Ascending aorta (tissue), 2 donors: Measurements from ENCODE around the gene MARCHF3. TPM values are rescaled to one million over a fixed set of nuclear protein-coding genes. Genes with fewer than 3 reads are reported as not detected.
A peak's percentile ranks its signal among the peaks of the same experiment; 100 is the strongest.

Experiments
- DNase-seq, 2 donors: peaks; one replicate each; pipeline ENCODE4 v3.0.0-alpha.2; 2019; ENCODE audit warnings: low spot score in 2 of 2
- H3K27ac ChIP-seq, 2 donors: fragments of 200-600 bp; sonication (generic); one replicate each; pipeline ENCODE4 v1.5.1; 2016 to 2017; ENCODE audit warnings: mild to moderate bottlenecking in 1 of 2
- H3K27me3 ChIP-seq: fragments of 200-600 bp; sonication (generic); one replicate; pipeline ENCODE4 v1.5.1; 2017
- H3K36me3 ChIP-seq, 2 donors: fragments of 200-600 bp; sonication (generic); one replicate each; pipeline ENCODE4 v1.5.1; 2016
- H3K4me1 ChIP-seq, 2 donors: fragments of 200-600 bp; sonication (generic); one replicate each; pipeline ENCODE4 v1.5.1; 2016 to 2017; ENCODE audit warnings: mild to moderate bottlenecking in 1 of 2
- H3K4me3 ChIP-seq, 2 donors: fragments of 200-600 bp; sonication (generic); one replicate each; pipeline ENCODE4 v1.5.1; 2016 to 2017; ENCODE audit warnings: mild to moderate bottlenecking in 1 of 2
- H3K9me3 ChIP-seq, 2 donors: fragments of 200-600 bp; sonication (generic); one replicate each; pipeline ENCODE4 v1.5.1; 2016
- intact Hi-C: fragments of 100-400 bp; cut with DNase I; formaldehyde crosslinking; loops from one replicate; pipeline ENCODE4 v1.15.1; 2023
- total RNA-seq: library from RNA; depleted of rRNA; stranded (reverse); fragments of >200 nt; gene quantifications from one replicate; pipeline ENCODE4 v1.1.0, GENCODE V29; 2016
- TF ChIP-seq, protein P1 (sequence below), 3 experiments: fragments of 200-600 bp in 2 of 3; fragments of 450-650 bp in 1 of 3; sonication (generic) in 2 of 3; IDR thresholded peaks; one replicate each; pipeline ENCODE4 v1.5.1; 2016 to 2019; ENCODE audit warnings: antibody characterized with exemption in 3 of 3, mild to moderate bottlenecking in 1 of 3, moderate library complexity in 1 of 3

MARCHF3 gene
- total RNA-seq, 1 donor from 2014 or later = 22.6 TPM

DNA sequence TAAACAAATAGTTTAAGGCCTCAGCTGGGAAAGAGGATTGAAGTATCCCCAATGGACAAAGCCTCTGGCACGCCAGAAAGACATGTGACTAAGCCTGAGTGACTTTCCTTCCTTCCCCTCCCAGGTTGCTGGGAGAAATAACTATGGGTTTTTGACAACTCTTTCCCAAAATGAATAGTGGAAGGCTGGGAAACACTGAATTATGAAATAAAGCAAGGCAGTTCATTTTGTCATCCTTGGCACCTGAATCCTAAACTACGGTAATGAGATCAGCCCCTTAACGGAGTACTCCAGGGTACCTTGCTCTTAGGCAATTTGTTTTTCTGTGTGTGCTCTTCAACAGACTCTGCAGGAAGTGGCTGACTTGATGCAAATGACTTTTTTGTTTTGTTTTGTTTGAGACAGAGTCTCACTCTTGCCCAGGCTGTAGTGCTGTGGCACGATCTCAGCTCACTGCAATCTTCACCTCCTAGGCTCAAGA lies 178.2 kb downstream of the MARCHF3 start:
- Histone ChIP-seq H3K4me1 (peaks cover 0 to 10% of the 10 kb centered on the region in 2 donors), H3K36me3 (no peaks in the 10 kb centered on the region), H3K9me3 (no peaks in the 10 kb centered on the region), H3K27me3 (no peaks in the 10 kb centered on the region), H3K4me3 (no peak overlapping the region), H3K27ac (peak overlapping the region; percentile 11 to 43)
- intact Hi-C loops = no loop called here
- TF ChIP-seq, protein P1, sequence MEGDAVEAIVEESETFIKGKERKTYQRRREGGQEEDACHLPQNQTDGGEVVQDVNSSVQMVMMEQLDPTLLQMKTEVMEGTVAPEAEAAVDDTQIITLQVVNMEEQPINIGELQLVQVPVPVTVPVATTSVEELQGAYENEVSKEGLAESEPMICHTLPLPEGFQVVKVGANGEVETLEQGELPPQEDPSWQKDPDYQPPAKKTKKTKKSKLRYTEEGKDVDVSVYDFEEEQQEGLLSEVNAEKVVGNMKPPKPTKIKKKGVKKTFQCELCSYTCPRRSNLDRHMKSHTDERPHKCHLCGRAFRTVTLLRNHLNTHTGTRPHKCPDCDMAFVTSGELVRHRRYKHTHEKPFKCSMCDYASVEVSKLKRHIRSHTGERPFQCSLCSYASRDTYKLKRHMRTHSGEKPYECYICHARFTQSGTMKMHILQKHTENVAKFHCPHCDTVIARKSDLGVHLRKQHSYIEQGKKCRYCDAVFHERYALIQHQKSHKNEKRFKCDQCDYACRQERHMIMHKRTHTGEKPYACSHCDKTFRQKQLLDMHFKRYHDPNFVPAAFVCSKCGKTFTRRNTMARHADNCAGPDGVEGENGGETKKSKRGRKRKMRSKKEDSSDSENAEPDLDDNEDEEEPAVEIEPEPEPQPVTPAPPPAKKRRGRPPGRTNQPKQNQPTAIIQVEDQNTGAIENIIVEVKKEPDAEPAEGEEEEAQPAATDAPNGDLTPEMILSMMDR (IDR thresholded peaks at IDR 0.05) = no peak
- no peak for DNase-seq

DNA sequence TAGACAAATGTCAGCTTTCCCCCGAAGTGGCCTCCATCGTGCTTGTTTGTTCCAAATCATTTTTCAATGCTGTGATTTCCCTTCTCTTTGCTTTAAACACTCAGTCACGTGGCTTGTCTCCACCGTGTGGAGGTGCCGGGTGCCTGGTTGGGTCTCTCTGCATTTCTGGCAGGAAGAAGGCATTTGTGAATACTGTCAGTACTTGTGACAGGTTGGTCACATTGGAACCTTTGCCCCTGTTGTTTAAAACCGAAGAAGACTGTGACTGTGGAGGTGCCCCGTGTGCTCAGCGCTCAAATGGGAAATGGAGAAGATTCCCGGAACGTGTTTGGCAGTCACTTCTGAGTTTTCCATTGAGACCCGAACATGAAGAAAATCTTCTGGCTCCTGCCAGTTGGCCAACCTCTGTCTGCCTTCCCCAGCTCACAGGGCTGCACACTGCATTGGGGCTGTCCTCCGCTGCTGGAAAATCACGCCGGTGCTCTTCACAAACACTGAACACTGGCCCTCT lies 178.8 kb downstream of the MARCHF3 start:
- intact Hi-C loops = no loop called here
- Histone ChIP-seq H3K9me3 (no peaks in the 10 kb centered on the region), H3K27ac (peak overlapping the region; percentile 11 to 43), H3K4me3 (no peak overlapping the region), H3K4me1 (peaks cover 0 to 12% of the 10 kb centered on the region in 2 donors), H3K36me3 (no peaks in the 10 kb centered on the region), H3K27me3 (no peaks in the 10 kb centered on the region)
- TF ChIP-seq, protein P1 (IDR thresholded peaks at IDR 0.05) = no peak
- DNase-seq = no peak

DNA sequence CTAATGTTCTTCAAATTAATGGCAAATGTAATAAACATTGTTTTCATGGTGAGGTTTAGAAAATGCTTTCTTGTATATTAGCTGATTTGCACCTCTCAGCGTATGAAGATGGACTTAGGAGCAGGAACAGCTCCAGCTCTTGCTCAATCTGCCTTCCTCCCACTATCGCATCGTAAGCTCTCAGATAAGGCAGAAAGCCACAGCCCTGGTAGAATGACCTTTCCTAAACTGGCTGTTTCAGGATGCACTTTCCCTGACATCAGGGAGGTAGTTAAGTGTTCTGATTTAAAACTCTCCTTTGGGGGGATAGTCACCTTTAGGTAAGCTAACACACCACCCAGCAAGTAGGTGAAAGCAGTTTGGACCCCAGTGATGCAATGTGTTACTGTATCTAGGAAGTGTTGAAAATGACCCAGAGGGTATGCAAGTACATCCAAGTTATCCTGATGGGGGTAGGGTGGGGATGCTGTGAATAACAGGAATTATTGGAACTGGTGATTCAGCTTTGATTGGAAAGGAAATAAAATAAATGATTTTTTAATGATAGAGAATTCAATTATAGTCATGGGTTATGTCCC lies 181.2 kb downstream of the MARCHF3 start:
- peaks cover 0 to 12% of the 10 kb centered on the region in 2 donors for H3K4me1 ChIP-seq
- no peaks in the 10 kb centered on the region for H3K27me3 ChIP-seq
- H3K27ac ChIP-seq = no peak overlapping the region
- no peak for DNase-seq
- TF ChIP-seq, protein P1 (IDR thresholded peaks at IDR 0.05) = no peak
- no peaks in the 10 kb centered on the region for H3K36me3 ChIP-seq
- intact Hi-C loops = no loop called here
- no peaks in the 10 kb centered on the region for H3K9me3 ChIP-seq
- no peak overlapping the region for H3K4me3 ChIP-seq

DNA sequence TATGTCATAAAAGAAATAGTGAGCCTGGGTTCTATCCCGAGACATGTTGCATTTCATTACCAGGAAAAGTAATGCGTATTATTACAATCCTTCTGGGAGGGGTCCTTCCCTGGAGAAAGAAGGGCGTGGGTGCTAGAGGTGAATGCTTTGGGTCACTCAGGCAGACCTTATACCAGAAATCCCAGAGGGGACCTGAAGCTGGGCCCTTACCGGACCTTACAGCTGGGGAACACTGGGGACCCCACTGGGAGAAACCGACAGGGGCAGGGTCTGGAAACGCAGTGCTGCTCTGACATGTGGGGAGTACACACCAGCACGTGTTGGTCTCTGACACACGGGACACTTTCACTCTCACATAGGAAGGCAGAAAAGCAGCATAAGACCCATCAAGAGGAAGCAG lies 182.1 kb downstream of the MARCHF3 start:
- intact Hi-C loops = no loop called here
- Histone ChIP-seq H3K36me3 (no peaks in the 10 kb centered on the region), H3K9me3 (no peaks in the 10 kb centered on the region), H3K27me3 (no peaks in the 10 kb centered on the region), H3K4me1 (peaks cover 0 to 12% of the 10 kb centered on the region in 2 donors), H3K27ac (no peak overlapping the region), H3K4me3 (no peak overlapping the region)
- no peak for DNase-seq
- TF ChIP-seq, protein P1 (IDR thresholded peaks at IDR 0.05) = no peak

DNA sequence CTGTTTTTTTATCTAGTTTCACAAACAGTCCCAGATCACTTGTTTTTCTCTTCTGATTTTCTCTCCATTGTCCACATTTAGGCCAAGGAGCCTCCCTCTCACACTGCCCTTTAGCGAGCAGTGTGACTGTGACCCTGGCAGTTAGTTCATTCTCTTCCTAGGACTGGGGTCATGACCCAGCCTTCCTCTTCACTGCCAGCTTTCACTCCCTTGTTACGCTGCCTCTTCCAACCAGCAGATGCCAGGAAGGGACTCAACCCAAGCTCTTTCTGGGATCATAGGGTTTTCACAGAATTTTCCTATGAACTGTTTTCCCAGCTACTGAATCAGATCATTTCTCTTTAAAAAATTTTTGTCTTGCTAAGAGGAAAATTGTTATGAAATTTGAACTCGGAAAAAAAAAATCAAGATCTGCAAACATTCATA lies 182.5 kb downstream of the MARCHF3 start:
- no peak overlapping the region for H3K4me3 ChIP-seq
- peaks cover 0 to 12% of the 10 kb centered on the region in 2 donors for H3K4me1 ChIP-seq
- no peaks in the 10 kb centered on the region for H3K36me3 ChIP-seq
- H3K9me3 ChIP-seq = no peaks in the 10 kb centered on the region
- no peaks in the 10 kb centered on the region for H3K27me3 ChIP-seq
- intact Hi-C loops = no loop called here
- peak overlapping the region in 1 of 2 donors; percentile 9 for H3K27ac ChIP-seq
- TF ChIP-seq, protein P1 (IDR thresholded peaks at IDR 0.05) = no peak
- DNase-seq = no peak
